ENCODE measurements around the gene NUCB1. TPM values are rescaled to one million over a fixed set of nuclear protein-coding genes. Genes with fewer than 3 reads are reported as not detected.
A peak's percentile ranks its signal among the peaks of the same experiment; 100 is the strongest.

NUCB1 gene
- total and polyA plus RNA-seq, 9 of the 15 experiments (the other 6 are each of a cell fraction or from before 2014, with no cell fraction given): 3.1 to 153 (median 71.7) TPM

GRCh38 chr19:48963371-48964204 is 63.5 kb downstream of the NUCB1 start (continued):
- no peak for TF ChIP-seq CEBPZ (IDR thresholded peaks at IDR 0.05; ENCODE audit: borderline replicate concordance, low read depth, low read length)
- TF ChIP-seq PTTG1 (tag; IDR thresholded peaks at IDR 0.05; ENCODE audit: low read depth): peak; percentile 76
- no peak for TF ChIP-seq BDP1 (IDR thresholded peaks at IDR 0.05; ENCODE audit: insufficient read depth, insufficient read length)
- peak; percentile 92 for TF ChIP-seq MTA3 (IDR thresholded peaks at IDR 0.05; ENCODE audit: borderline replicate concordance)
- peak; percentile 98 for TF ChIP-seq MAFK (IDR thresholded peaks at IDR 0.05; ENCODE audit: low read length)
- no peak for TF ChIP-seq TBP (optimal IDR thresholded peaks at IDR 0.05; ENCODE audit: low read depth, low read length)
- TF ChIP-seq ZNF175 (CRISPR knock-in tag; IDR thresholded peaks at IDR 0.05; ENCODE audit: low read depth): peak; percentile 80
- no peak for TF ChIP-seq SPI1 (IDR thresholded peaks at IDR 0.05; ENCODE audit: borderline replicate concordance, low read depth, low read length)
- TF ChIP-seq ZNF764 (CRISPR knock-in tag; IDR thresholded peaks at IDR 0.05; ENCODE audit: low read depth): no peak
- TF ChIP-seq ZNF551 (CRISPR knock-in tag; IDR thresholded peaks at IDR 0.05): no peak
- TF ChIP-seq ZNF75A (CRISPR knock-in tag; IDR thresholded peaks at IDR 0.05): no peak; the same call in 1 of the 2 replicates
- TF ChIP-seq NCOR1 (IDR thresholded peaks at IDR 0.05): peak; percentile 79
- no peak for TF ChIP-seq ZNF280A (IDR thresholded peaks at IDR 0.05; ENCODE audit: low read depth, partially characterized antibody)
- TF ChIP-seq DACH1 (IDR thresholded peaks at IDR 0.05; ENCODE audit: partially characterized antibody): no peak
- no peak for TF ChIP-seq SMAD2 (IDR thresholded peaks at IDR 0.05; ENCODE audit: low read depth, low read length)
- TF ChIP-seq ZNF511 (CRISPR knock-in tag; IDR thresholded peaks at IDR 0.05): 0 out of 2 replicates have a peak, but pooled peaks have one; percentile 16
- TF ChIP-seq SMARCC2 (IDR thresholded peaks at IDR 0.05; ENCODE audit: low read depth): peak; percentile 87
- no peak for TF ChIP-seq SP2 (IDR thresholded peaks at IDR 0.05; ENCODE audit: extremely low read depth, low read depth, low read length, poor library complexity, severe bottlenecking)
- no peak for TF ChIP-seq STAT5B (CRISPR knock-in tag; IDR thresholded peaks at IDR 0.05)
- peak; percentile 68; the same call in 1 of the 2 replicates for TF ChIP-seq PML (IDR thresholded peaks at IDR 0.05; ENCODE audit: low read length)
